Kasumi-1 (cell line): ENCODE data around the gene ITPR1.
"Not testable (repeated sequence)": the region's sequence is repeated elsewhere in the genome, so short reads cannot be mapped to it uniquely, and the experiment has no call there.

Experiments used
- DNase-seq, 2 experiments: peaks; one replicate each; lab custom pipeline; 2025; lab: John Stamatoyannopoulos, UW

Gene ITPR1

GRCh38 chr3:4758957-4759656, 266.0 kb downstream of the ITPR1 start:
- no peak for DNase-seq

GRCh38 chr3:4759689-4760312, 266.7 kb downstream of the ITPR1 start:
- DNase-seq: no peak

GRCh38 chr3:4761759-4762158, 268.6 kb downstream of the ITPR1 start:
- DNase-seq: no peak

GRCh38 chr3:4762481-4763230, 269.5 kb downstream of the ITPR1 start:
- DNase-seq: not testable (repeated sequence)

- no peak for DNase-seq
Observed at GRCh38 chr3:4763604-4764247, 270.6 kb downstream of the ITPR1 start.

GRCh38 chr3:4765212-4765611, 272.1 kb downstream of the ITPR1 start:
- no peak for DNase-seq

- DNase-seq: no peak
Observed at GRCh38 chr3:4766263-4766662, 273.1 kb downstream of the ITPR1 start.

GRCh38 chr3:4766716-4767499, 273.8 kb downstream of the ITPR1 start:
- no peak for DNase-seq

- DNase-seq: no peak
Observed at GRCh38 chr3:4768021-4768420, 274.9 kb downstream of the ITPR1 start.

GRCh38 chr3:4768521-4768920, 275.4 kb downstream of the ITPR1 start:
- DNase-seq: no peak

- no peak for DNase-seq
Observed at GRCh38 chr3:4770561-4770960, 277.4 kb downstream of the ITPR1 start.

GRCh38 chr3:4771243-4771642, 278.1 kb downstream of the ITPR1 start:
- no peak for DNase-seq

- DNase-seq: no peak
Observed at GRCh38 chr3:4772171-4772804, 279.1 kb downstream of the ITPR1 start.

GRCh38 chr3:4772858-4773257, 279.7 kb downstream of the ITPR1 start:
- DNase-seq: no peak

GRCh38 chr3:4773583-4773982, 280.4 kb downstream of the ITPR1 start:
- no peak for DNase-seq

- no peak for DNase-seq
Observed at GRCh38 chr3:4774531-4774930, 281.4 kb downstream of the ITPR1 start.

GRCh38 chr3:4776399-4776979, 283.3 kb downstream of the ITPR1 start:
- no peak for DNase-seq

GRCh38 chr3:4776980-4777581, 283.9 kb downstream of the ITPR1 start:
- no peak for DNase-seq

- DNase-seq: no peak
Observed at GRCh38 chr3:4778119-4778518, 285.0 kb downstream of the ITPR1 start.

- no peak for DNase-seq
Observed at GRCh38 chr3:4778740-4779139, 285.6 kb downstream of the ITPR1 start.

GRCh38 chr3:4780545-4780957, 287.4 kb downstream of the ITPR1 start:
- no peak for DNase-seq
